GM19372 (cell line): Measurements from ENCODE around the gene WWC1.
"Not testable (repeated sequence)": the region's sequence is repeated elsewhere in the genome, so short reads cannot be mapped to it uniquely, and the experiment has no call there.

Source experiments
- ATAC-seq: cut with Tn5 transposase; IDR thresholded peaks from one replicate; pipeline ENCODE4 v1.9.1; 2021; ENCODE audit warnings: mild to moderate bottlenecking, low read depth, moderate library complexity; ENCODE audit not compliant: unreplicated experiment

The WWC1 gene

GRCh38 chr5:168285696-168286095, 5.7 kb upstream of the WWC1 start:
- ATAC-seq: no peak

DNA sequence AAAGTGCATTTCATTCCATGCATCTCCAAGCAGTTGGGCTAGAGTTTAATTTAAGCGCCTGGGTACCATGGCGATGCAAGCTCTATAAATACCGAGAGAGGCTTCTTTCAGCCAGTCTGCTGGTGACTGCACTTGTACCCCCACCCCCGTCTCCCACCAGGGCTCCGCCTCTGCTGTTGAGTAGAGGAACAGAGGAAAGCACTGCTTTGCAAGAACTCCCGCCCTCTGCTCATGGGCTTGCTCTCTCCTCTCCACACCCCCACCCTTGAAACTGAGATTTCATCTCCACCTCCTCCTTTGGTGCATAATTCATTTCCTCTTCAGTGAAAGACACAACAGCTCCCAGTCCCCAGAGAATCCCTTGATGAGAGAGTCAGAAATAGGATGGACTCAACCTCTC, 5.1 kb upstream of the WWC1 start:
- ATAC-seq: no peak

DNA sequence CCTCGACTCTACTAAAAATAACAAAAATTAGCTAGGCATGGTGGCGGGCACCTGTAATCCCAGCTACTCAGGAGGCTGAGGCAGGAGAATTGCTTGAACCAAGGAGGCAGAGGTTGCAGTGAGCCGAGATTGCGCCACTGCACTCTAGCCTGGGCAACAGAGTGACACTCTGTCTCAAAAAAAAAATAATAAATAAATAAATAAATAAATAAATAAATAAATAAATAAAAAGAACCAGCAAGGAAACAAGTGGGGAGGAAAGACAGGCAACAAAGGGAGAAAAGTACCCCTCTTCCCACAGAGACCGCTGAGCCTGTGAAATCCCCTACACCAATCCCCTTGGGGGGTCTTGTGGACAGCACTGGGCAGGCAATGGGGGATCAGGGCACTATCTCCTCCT, 4.6 kb upstream of the WWC1 start:
- ATAC-seq: not testable (repeated sequence)

DNA sequence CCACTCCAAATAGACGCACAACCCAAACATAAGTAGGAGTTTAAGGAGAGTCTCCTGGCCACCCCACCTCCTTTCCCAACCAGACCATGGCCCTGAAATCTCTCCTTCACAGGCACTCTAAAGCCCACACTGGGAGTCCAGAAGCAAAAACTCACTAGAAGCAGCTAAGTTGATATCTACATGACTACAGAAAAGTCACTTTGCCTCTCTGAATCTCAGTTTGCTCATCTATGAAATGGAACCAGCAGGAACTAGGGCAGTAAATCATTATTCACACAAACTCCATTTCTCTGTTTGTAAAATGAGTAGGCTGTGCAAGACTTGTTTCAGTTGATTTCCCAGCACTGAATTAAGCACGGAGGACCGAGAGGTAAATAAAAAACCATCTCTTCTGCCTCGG, 4.1 kb upstream of the WWC1 start:
- ATAC-seq: no peak

DNA sequence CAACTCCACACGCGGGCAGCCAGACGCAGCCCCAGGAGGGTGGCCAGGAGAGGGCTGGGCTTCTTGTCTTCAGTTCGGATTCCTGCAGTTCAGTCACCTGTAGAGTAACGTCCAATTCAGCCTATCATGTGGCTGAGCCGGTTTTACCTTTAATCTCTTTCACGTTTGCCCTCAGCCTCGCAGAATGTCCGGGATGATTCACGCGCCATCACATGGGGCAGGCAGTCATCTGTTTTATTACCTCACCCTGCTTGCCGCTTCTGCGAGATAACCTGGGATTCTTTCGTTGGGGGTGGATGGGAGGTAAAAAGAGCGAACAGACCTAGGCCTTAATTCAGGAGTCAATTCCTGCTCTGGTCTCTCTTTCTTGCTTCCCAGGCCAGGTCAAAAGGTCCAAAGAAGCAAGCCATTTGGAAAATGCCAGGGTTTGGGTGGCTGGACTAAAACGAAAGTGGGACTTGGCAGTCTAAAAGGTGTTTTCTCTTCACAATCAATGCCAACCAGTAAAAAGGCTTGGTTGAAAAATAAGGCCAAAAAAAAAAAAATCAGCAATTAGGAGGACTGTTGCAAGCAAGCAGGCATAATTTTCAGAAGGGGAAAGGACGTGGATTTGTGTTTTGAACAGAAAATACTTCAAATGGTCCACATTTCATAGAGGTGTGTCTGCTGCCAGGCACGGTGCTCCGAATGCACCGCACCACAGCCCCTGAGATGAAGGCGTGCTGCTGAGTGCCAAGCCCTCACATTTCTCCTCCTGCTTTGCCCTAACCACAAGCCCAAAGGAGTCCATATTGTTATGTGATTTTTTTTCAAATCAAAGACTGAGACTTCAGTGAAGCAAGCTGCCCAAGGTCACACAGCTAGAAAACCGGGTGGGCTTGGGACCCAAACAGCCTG, 2.8 kb upstream of the WWC1 start:
- ATAC-seq: no peak

GRCh38 chr5:168290902-168291341, 523 bp upstream of the WWC1 start:
- no peak for ATAC-seq

DNA sequence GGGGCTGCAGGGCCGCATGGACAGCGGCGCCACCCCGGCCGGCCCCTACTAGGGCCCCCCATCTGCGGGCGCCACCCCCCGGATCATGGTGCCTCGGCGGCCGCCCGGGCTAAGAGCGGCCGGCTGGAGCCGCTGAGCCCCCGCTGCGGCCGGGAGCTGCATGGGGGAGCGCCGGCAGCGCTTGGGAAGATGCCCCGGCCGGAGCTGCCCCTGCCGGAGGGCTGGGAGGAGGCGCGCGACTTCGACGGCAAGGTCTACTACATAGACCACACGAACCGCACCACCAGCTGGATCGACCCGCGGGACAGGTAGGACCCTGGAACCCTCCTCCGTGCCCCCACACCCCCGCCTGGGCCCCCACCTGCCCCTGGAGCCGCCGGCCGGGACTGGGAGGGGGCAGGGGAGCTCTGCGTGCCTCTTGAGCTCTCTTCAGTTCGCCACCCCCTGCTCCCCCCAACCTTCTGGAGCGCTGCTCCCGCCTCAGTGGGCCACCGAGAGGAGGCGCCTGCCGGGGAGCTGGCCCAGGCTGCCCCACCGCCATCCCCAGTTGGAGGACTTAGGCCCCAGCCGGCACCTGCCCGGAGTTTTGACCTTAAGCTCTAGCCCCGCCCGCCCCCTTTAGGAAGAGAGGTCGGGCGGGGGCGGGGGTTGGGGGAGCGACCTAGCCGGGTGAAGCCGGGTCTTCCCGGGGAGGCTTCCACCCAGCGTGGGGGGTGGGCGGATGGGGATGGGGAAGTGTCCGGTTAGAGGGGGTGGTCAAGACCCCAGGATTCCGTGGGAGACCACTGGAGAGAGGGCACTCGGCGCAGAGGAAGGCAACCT, 730 bp downstream of the WWC1 start:
- ATAC-seq: peak; percentile 2

DNA sequence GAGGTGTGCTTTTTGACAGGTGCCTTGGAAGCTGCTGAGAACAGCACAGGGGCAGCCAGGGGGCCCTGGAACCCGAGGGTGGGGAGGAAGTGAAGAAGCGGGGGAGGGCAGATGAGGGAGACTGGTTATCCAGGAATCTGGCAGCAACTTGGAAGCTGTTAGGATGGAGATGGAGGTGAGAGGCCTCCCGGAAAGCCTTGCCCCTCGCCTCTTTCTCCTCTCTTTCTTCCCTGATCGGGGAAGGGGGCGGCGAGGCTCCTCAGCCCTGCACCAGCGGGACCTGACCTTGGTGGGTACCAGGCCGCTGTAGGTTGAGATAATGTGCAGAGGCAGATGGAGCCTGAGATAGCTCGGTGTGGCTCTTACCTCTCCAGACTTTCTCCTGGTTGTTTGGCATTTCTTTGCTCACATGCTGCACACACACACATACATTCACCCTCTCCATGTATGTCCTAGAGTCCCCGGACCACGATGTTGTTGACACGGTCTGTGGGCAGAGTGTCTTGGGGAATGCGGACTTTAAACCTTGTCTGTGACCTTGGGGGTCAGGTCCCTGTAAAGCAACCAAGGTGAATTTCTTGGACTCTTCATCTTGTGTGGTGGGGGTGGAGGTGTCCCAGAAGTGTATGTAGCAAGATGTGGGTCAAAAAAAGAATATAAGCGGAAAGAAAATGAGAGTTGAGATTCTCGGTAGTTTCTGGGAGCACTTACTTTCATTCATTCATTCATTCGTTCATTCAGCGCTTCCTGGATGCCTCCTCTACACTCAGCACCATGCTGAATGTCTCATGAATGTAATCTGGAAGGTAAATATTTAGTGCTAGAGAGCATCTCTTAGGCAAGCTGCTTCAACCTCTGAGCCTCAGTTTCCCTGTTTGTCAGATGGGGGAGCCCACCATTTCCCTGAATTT, 1.6 kb downstream of the WWC1 start:
- ATAC-seq: no peak

GRCh38 chr5:168295574-168296201, 4.2 kb downstream of the WWC1 start:
- ATAC-seq: no peak

GRCh38 chr5:168296682-168297081, 5.2 kb downstream of the WWC1 start:
- ATAC-seq: no peak

GRCh38 chr5:168298949-168299348, 7.5 kb downstream of the WWC1 start:
- no peak for ATAC-seq

GRCh38 chr5:168299372-168299771, 7.9 kb downstream of the WWC1 start:
- no peak for ATAC-seq

- no peak for ATAC-seq
Measured at GRCh38 chr5:168300326-168301182, 9.1 kb downstream of the WWC1 start.

DNA sequence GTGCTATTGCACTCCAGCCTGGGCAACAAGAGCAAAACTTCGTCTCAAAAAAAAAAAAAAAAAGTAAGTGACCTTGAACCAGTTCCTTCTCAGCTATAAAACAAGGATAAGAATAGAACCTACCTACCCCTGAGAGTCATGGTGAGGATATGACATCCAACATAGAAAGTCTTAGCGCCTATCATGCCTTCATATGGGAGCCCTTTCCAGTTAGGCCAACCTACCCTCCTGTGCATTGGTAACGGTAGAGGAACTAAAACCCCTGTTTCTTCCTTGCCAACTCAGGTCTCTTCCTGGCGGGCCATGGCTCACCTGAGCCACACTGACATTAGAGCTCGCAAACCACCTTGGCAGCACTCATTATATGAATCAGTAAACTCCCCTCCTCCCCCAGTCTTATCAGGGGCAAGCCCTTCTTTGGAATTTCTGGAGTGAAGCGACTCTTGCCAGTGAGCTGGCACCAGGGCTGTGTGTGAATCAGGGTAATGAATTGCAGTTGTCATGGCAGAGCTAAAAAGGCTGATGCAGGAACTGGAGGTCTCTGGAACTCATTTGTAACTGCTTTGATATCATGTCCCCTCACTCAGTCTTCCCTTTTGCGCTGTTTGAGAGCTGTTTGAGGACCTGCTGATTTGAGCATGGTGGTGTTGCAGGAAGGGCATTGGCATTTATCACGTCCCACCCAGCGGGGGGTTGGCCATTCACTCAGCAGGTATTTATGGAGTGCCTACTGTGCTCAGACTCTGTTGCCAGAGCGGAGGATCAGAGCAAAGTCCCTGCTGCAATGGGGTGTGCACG, 10.3 kb downstream of the WWC1 start:
- no peak for ATAC-seq

DNA sequence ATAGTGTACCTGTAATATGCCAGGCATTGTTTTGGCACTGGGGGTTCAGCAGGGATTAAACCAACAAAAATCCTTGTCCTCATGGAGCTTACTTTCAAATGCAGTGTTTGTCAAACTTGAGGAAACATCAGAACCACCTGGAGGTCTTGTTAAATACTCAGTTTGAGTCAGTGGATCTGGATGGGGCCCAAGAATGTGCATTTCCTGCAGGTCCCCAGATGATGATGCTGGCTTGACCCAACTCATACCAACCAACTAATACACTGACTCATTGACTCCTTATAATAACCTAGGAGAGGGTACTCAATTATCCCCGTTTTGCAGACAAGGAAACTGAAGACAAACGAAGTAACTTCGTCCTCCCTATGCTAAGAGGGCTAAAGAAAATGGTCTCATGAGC, 11.3 kb downstream of the WWC1 start:
- ATAC-seq: no peak

GRCh38 chr5:168303393-168304025, 12.1 kb downstream of the WWC1 start:
- no peak for ATAC-seq

DNA sequence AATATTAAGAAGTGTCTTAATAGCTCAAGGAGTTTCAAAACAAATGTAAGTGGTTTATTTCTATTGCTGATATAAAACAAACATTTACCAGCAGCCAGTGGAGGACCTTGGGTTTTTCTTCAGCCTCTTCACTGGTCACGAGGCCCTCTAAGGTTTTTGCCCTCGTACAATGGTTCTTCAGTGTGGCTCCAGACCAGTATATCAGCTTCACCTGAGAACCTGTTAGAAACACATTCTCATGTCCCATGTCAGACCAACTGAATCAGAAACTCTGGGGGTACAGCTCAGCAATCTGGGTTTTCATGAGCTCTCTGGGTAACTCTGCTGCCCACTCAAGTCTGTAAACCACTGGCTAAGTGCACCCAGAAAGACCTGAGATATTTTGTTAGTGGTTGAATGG, 12.9 kb downstream of the WWC1 start:
- no peak for ATAC-seq

DNA sequence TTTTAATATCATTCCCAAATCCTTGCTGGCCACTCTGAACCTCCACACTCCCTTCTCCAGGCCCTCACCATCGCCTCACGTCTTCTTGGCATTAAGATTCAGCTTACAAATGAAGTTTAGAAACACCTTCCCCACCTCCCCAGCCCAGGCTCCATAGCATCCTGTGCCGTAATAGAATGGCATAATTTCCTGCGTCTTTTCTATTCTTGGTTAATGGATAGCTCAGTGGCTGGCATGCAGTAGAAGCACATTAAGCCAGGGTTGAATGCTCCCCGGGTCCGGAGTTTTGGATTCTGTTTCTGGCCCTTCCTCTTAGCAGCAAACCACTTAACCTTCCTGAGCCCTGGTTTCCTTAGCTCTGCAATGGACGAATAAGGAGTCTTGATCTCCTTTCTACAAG, 13.8 kb downstream of the WWC1 start:
- ATAC-seq: no peak
